Stimulated activated naive CD4-positive, alpha-beta T cell (primary cell): ENCODE measurements around the gene DNM3.
"Not testable (repeated sequence)": the region's sequence is repeated elsewhere in the genome, so short reads cannot be mapped to it uniquely, and the experiment has no call there.

Experiments
- DNase-seq, 6 experiments: peaks; one replicate each; lab custom pipeline; 2025; lab: John Stamatoyannopoulos, UW

Gene DNM3

GRCh38 chr1:172277989-172278388 lies 436.7 kb downstream of the DNM3 start:
- no peak for DNase-seq

DNA sequence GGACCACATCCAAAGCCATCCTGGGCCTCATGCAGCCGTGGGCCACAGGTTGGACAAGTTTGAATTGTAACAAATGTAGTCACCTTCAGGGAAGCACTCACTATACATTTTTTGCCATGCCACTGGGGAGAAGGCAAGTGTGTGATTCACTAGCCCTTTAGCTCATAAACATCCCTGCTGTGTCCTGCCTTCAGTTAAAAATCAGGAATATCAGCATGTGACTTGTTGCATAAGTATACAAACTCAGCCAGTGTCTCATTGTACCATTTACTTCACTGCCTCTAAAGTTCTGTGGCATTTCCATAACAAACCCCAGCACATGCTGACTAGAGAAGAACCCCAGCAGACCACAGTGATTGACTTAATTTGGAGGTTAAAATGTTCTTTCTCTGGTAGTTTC lies 437.2 kb downstream of the DNM3 start:
- no peak for DNase-seq

DNA sequence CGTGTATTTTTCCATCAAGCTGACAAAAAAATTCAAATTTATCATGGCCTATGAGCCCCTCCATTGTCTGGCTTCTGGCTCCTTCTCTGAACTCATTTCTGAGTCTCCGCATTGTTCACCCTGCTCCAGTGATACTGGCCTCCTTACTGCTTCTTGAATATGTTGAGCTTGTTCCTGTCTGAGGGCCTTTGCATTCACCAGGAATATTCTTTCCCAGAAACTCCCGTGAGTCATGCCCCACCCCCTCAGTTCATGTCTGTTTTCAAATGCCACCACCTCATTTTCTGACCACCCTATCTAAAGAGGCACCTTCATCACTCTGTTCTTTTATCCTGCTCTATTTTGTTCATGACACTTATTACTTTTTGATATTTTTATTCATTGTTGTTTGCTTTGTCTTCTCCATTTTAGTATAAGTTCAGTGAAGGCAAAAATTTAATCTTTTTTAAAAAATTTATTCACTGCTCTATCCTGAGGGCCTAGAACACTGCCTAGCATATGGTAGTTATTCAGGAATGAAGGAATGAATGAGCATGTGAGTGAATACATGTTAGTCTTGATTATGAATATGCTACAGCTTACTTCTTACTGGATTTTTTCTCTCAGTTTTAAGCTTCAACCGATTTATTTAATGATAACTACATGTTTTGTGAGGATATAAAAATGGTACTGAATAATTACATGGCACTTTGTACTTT lies 438.8 kb downstream of the DNM3 start:
- DNase-seq: no peak

GRCh38 chr1:172283766-172284165 lies 442.5 kb downstream of the DNM3 start:
- no peak for DNase-seq

GRCh38 chr1:172286629-172287076 lies 445.4 kb downstream of the DNM3 start:
- DNase-seq: no peak

DNA sequence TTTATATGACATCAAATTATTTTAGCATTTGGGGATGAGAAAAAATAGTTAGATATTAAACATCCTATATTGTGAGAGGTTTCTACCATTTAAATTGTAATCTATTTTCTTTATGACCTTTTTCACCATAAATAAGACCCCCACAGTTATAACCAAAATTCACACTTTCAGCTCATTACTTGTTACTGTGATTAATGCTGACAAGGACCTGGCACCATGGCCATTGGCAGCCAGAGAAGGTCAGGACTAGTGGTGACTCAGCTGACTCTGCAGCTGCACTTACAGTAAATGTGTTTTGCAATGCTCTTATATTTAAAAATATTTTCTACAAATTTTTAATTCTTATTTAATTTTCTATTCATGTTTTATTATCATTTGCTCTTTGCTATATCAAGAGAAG lies 445.9 kb downstream of the DNM3 start:
- DNase-seq: no peak

GRCh38 chr1:172288581-172288980 lies 447.3 kb downstream of the DNM3 start:
- no peak for DNase-seq

- DNase-seq: no peak
These were observed 448.1 kb downstream of the DNM3 start for GRCh38 chr1:172289448-172289847.

- no peak for DNase-seq
These were observed 451.5 kb downstream of the DNM3 start for GRCh38 chr1:172292840-172293239.

DNA sequence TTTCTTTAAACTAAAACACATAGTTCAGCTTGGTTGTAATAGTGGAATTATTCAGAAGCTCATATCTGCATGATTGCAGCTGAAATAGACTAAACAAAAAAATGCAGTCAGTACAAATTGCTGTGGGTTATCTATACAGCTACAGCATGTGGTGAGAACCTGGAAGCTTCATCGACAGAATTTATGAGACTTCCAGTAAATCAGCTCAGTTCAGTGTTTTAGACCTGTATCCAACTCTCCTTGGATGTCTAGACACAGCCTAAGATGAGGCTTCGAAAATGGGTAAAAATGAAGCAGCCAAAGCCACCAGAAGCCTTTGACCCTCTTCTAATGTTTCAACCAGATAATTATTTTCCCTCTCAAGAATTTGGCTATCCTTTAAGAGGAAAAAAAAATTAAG lies 452.1 kb downstream of the DNM3 start:
- no peak for DNase-seq

DNA sequence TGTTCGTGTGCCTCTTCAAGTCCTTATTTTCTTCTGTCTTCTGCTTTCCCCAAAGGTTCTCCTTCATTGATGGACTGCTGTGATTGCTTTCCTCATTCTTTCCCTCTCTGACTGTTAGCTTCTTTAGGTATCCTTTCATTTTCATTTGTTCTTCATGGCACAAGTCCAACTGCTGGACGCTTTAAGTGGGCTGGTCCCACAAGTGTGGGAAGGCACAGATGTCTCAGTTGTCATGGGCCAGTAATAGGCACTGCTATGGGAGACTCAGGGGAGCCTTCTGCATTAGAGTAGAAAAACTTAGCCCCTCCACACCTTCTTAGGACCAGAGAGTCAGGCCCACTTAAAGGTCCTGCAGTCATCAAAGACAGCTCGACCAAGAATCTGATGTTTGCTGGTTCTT lies 456.8 kb downstream of the DNM3 start:
- DNase-seq: no peak

GRCh38 chr1:172298911-172299310 lies 457.6 kb downstream of the DNM3 start:
- DNase-seq: no peak

GRCh38 chr1:172299515-172299914 lies 458.2 kb downstream of the DNM3 start:
- DNase-seq: no peak

DNA sequence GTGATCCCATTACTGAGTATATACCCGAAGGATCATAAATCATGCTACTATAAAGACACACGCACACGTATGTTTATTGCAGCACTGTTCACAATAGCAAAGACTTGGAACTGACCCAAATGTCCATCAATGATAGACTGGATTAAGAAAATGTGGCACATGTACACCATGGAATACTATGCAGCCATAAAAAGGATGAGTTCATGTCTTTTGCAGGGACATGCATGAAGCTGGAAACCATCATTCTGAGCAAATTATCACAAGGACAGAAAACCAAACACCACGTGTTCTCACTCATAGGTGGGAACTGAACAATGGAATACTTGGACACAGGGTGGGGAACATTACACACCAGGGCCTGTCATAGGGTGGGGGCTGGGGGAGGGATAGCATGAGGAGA lies 466.2 kb downstream of the DNM3 start:
- DNase-seq: not testable (repeated sequence)

DNA sequence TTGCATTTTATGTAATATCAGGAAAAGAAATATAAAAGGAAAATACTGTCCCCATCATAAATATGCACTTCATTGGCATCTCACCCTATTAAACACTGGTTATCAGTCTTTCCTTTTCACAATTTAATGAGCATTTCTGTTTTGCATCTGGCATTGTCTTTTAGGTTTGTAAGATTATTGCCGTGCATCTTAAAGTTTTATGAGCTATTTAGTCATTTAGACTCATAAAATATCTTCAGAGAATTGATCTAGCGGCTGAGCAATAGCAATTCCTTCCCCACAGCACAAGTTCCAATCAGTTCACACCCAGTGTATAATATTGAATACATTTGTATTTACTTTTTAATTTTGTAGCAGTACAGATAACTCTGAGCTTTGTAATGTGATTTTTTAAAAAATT lies 466.8 kb downstream of the DNM3 start:
- no peak for DNase-seq

- no peak for DNase-seq
These were observed 467.3 kb downstream of the DNM3 start for GRCh38 chr1:172308577-172308976.

DNA sequence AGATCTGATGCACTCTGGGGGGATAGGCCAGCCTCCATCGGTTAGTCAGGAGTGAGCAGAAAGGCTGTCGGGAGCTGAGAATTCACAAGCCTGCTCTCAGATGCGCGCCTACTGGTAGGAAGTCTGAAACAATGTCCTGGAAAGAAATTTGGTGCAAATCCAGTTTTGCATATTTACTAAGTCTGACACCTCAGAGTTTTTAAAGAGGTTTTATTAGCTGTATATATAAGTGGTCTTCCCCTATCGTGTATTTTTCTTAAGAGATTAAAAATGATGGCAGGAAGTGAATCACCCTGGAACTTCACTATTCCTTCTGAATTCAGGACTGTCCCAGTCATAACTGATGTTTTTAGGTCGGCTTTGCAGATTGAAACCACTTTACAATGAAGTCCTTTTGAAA lies 479.4 kb downstream of the DNM3 start:
- no peak for DNase-seq

DNA sequence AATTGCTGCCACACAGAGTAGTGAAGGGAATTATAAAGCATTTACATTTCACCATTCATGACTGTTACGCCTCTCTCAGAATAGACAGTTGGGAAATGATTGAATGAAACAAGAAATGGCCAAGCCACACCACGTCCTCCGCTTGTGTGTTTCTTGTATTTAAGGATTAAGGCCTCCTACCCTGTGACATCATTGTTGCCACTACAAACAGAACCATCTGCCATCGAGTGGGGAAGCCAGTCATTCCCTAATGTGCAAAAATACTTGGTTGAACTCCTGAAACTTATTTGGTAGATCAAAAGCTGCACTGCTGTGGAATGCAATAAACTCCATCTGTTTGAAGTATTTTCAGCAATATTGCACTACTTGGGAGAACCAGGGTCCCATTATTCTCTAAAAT lies 480.2 kb downstream of the DNM3 start:
- no peak for DNase-seq

- no peak for DNase-seq
These were observed 481.1 kb downstream of the DNM3 start for GRCh38 chr1:172322219-172323061.

- no peak for DNase-seq
These were observed 482.4 kb downstream of the DNM3 start for GRCh38 chr1:172323686-172324085.

DNA sequence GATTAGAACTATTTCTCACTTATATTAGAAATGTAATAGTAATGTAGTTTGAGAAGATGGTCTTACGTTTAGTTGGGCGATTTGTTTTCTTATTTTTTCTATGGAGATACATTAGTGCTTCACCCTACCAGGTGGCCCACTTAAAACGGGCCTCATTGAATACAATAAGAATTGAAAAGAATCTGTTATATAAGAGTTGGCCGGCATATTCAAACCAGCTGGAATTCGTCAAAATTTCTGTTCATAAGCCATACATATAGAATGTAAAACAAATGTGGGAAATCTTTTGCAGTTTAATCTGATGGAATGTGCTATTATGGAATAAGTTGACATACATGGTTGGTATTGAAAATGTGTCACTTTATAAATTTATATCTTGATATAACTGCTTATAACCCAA lies 482.8 kb downstream of the DNM3 start:
- DNase-seq: no peak

- no peak for DNase-seq
These were observed 483.5 kb downstream of the DNM3 start for GRCh38 chr1:172324761-172325160.

- DNase-seq: no peak
These were observed 484.2 kb downstream of the DNM3 start for GRCh38 chr1:172325531-172325930.

DNA sequence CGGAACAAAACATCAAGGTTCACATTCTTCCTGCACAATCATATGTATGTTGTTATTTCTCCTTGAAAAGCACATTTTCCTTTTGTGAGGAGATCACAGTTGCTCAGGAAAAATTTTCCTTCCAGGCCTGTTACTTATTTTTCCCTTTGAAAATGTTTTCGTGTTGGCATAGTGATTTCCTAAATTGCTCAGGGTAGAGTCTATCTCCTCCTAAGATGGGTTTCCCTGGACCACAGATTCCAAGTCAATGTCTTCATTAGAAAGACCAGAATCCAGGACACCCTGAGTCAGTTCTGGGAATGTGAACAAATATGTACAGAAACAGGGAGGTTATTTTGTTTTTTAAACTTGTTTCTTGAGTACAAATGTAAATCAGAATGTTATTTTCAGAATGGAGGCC lies 484.8 kb downstream of the DNM3 start:
- no peak for DNase-seq
